ENCODE data around the gene ZFYVE9.

ZFYVE9 gene

GRCh38 chr1:52122384-52122783 lies 19.5 kb upstream of the ZFYVE9 start:
- Histone ChIP-seq H3K9ac (ENCODE audit: low read length in 5 of 5) (no peak overlapping the region), H3K9me3 (ENCODE audit: control insufficient read depth in 5 of 5, low read length in 5 of 5) (no peaks in the 10 kb centered on the region), H3K27ac (ENCODE audit: low read depth, low read length) (no peak overlapping the region), H3K27me3 (ENCODE audit: control insufficient read depth in 5 of 5, insufficient read depth in 4 of 5, low read length in 5 of 5) (peaks cover 0 to 3% (median 0%) of the 10 kb centered on the region in 5 donors), H3K36me3 (ENCODE audit: control insufficient read depth in 5 of 5, insufficient read depth in 5 of 5, low read length in 5 of 5) (no peaks in the 10 kb centered on the region), H3K4me1 (ENCODE audit: control insufficient read depth in 5 of 5, insufficient read depth in 5 of 5, low read length in 5 of 5) (no peaks in the 10 kb centered on the region), H3K4me3 (ENCODE audit: low read depth in 1 of 5, low read length in 5 of 5) (no peak overlapping the region)

GRCh38 chr1:52123622-52124021 lies 18.3 kb upstream of the ZFYVE9 start:
- no peak overlapping the region for H3K9ac ChIP-seq (ENCODE audit: low read length in 5 of 5)
- H3K4me3 ChIP-seq (ENCODE audit: low read depth in 1 of 5, low read length in 5 of 5): no peak overlapping the region
- no peaks in the 10 kb centered on the region for H3K9me3 ChIP-seq (ENCODE audit: control insufficient read depth in 5 of 5, low read length in 5 of 5)
- H3K36me3 ChIP-seq (ENCODE audit: control insufficient read depth in 5 of 5, insufficient read depth in 5 of 5, low read length in 5 of 5): no peaks in the 10 kb centered on the region
- H3K27me3 ChIP-seq (ENCODE audit: control insufficient read depth in 5 of 5, insufficient read depth in 4 of 5, low read length in 5 of 5): peaks cover 0 to 3% (median 0%) of the 10 kb centered on the region in 5 donors
- peaks cover 0 to 4% (median 0%) of the 10 kb centered on the region in 5 donors for H3K4me1 ChIP-seq (ENCODE audit: control insufficient read depth in 5 of 5, insufficient read depth in 5 of 5, low read length in 5 of 5)
- no peak overlapping the region for H3K27ac ChIP-seq (ENCODE audit: low read depth, low read length)

- no peak overlapping the region for H3K27ac ChIP-seq (ENCODE audit: low read depth, low read length)
Measured at GRCh38 chr1:52125736-52126359, 16.0 kb upstream of the ZFYVE9 start.

GRCh38 chr1:52127181-52128180 lies 14.4 kb upstream of the ZFYVE9 start:
- no peaks in the 10 kb centered on the region for H3K36me3 ChIP-seq (ENCODE audit: control insufficient read depth in 5 of 5, insufficient read depth in 5 of 5, low read length in 5 of 5)
- H3K9me3 ChIP-seq (ENCODE audit: control insufficient read depth in 5 of 5, low read length in 5 of 5): no peaks in the 10 kb centered on the region
- no peak overlapping the region for H3K4me3 ChIP-seq (ENCODE audit: low read depth in 1 of 5, low read length in 5 of 5)
- H3K4me1 ChIP-seq (ENCODE audit: control insufficient read depth in 5 of 5, insufficient read depth in 5 of 5, low read length in 5 of 5): peaks cover 0 to 4% (median 0%) of the 10 kb centered on the region in 5 donors
- no peak overlapping the region for H3K9ac ChIP-seq (ENCODE audit: low read length in 5 of 5)
- no peak overlapping the region for H3K27ac ChIP-seq (ENCODE audit: low read depth, low read length)
- H3K27me3 ChIP-seq (ENCODE audit: control insufficient read depth in 5 of 5, insufficient read depth in 4 of 5, low read length in 5 of 5): peaks cover 0 to 3% (median 0%) of the 10 kb centered on the region in 5 donors

More at GRCh38 chr1:52125736-52126359, 16.0 kb upstream of the ZFYVE9 start:
- Histone ChIP-seq H3K27me3 (ENCODE audit: control insufficient read depth in 5 of 5, insufficient read depth in 4 of 5, low read length in 5 of 5) (peaks cover 0 to 3% (median 0%) of the 10 kb centered on the region in 5 donors), H3K4me3 (ENCODE audit: low read depth in 1 of 5, low read length in 5 of 5) (no peak overlapping the region), H3K9me3 (ENCODE audit: control insufficient read depth in 5 of 5, low read length in 5 of 5) (no peaks in the 10 kb centered on the region), H3K36me3 (ENCODE audit: control insufficient read depth in 5 of 5, insufficient read depth in 5 of 5, low read length in 5 of 5) (no peaks in the 10 kb centered on the region), H3K9ac (ENCODE audit: low read length in 5 of 5) (no peak overlapping the region), H3K4me1 (ENCODE audit: control insufficient read depth in 5 of 5, insufficient read depth in 5 of 5, low read length in 5 of 5) (peaks cover 0 to 4% (median 0%) of the 10 kb centered on the region in 5 donors)

GRCh38 chr1:52139817-52140540 lies 1.9 kb upstream of the ZFYVE9 start:
- H3K9ac ChIP-seq (ENCODE audit: low read length in 5 of 5): no peak overlapping the region
- no peak overlapping the region for H3K27ac ChIP-seq (ENCODE audit: low read depth, low read length)

GRCh38 chr1:52140633-52141512 lies 1.0 kb upstream of the ZFYVE9 start:
- Histone ChIP-seq H3K27ac (ENCODE audit: low read depth, low read length) (peak overlapping the region; percentile 93), H3K9me3 (ENCODE audit: control insufficient read depth in 5 of 5, low read length in 5 of 5) (no peaks in the 10 kb centered on the region), H3K4me3 (ENCODE audit: low read depth in 1 of 5, low read length in 5 of 5) (peak overlapping the region in 4 of 5 donors; percentile 81 to 89 (median 86)), H3K36me3 (ENCODE audit: control insufficient read depth in 5 of 5, insufficient read depth in 5 of 5, low read length in 5 of 5) (no peaks in the 10 kb centered on the region), H3K27me3 (ENCODE audit: control insufficient read depth in 5 of 5, insufficient read depth in 4 of 5, low read length in 5 of 5) (no peaks in the 10 kb centered on the region), H3K4me1 (ENCODE audit: control insufficient read depth in 5 of 5, insufficient read depth in 5 of 5, low read length in 5 of 5) (peaks cover 3 to 25% (median 21%) of the 10 kb centered on the region in 5 donors), H3K9ac (ENCODE audit: low read length in 5 of 5) (peak overlapping the region; percentile 75 to 88 (median 87))

More at GRCh38 chr1:52139817-52140540, 1.9 kb upstream of the ZFYVE9 start:
- H3K9me3 ChIP-seq (ENCODE audit: control insufficient read depth in 5 of 5, low read length in 5 of 5): no peaks in the 10 kb centered on the region
- peaks cover 3 to 25% (median 21%) of the 10 kb centered on the region in 5 donors for H3K4me1 ChIP-seq (ENCODE audit: control insufficient read depth in 5 of 5, insufficient read depth in 5 of 5, low read length in 5 of 5)
- no peaks in the 10 kb centered on the region for H3K36me3 ChIP-seq (ENCODE audit: control insufficient read depth in 5 of 5, insufficient read depth in 5 of 5, low read length in 5 of 5)
- H3K27me3 ChIP-seq (ENCODE audit: control insufficient read depth in 5 of 5, insufficient read depth in 4 of 5, low read length in 5 of 5): no peaks in the 10 kb centered on the region
- H3K4me3 ChIP-seq (ENCODE audit: low read depth in 1 of 5, low read length in 5 of 5): no peak overlapping the region

GRCh38 chr1:52142220-52143183 lies 613 bp downstream of the ZFYVE9 start:
- Histone ChIP-seq H3K36me3 (ENCODE audit: control insufficient read depth in 5 of 5, insufficient read depth in 5 of 5, low read length in 5 of 5) (no peaks in the 10 kb centered on the region), H3K9me3 (ENCODE audit: control insufficient read depth in 5 of 5, low read length in 5 of 5) (no peaks in the 10 kb centered on the region), H3K27me3 (ENCODE audit: control insufficient read depth in 5 of 5, insufficient read depth in 4 of 5, low read length in 5 of 5) (no peaks in the 10 kb centered on the region), H3K4me3 (ENCODE audit: low read depth in 1 of 5, low read length in 5 of 5) (peak overlapping the region; percentile 81 to 96 (median 88)), H3K27ac (ENCODE audit: low read depth, low read length) (peak overlapping the region; percentile 87), H3K9ac (ENCODE audit: low read length in 5 of 5) (peak overlapping the region; percentile 86 to 92 (median 91)), H3K4me1 (ENCODE audit: control insufficient read depth in 5 of 5, insufficient read depth in 5 of 5, low read length in 5 of 5) (peaks cover 3 to 25% (median 21%) of the 10 kb centered on the region in 5 donors)

GRCh38 chr1:52145137-52145536 lies 3.2 kb downstream of the ZFYVE9 start:
- no peaks in the 10 kb centered on the region for H3K36me3 ChIP-seq (ENCODE audit: control insufficient read depth in 5 of 5, insufficient read depth in 5 of 5, low read length in 5 of 5)
- no peaks in the 10 kb centered on the region for H3K27me3 ChIP-seq (ENCODE audit: control insufficient read depth in 5 of 5, insufficient read depth in 4 of 5, low read length in 5 of 5)
- H3K9ac ChIP-seq (ENCODE audit: low read length in 5 of 5): no peak overlapping the region
- H3K4me1 ChIP-seq (ENCODE audit: control insufficient read depth in 5 of 5, insufficient read depth in 5 of 5, low read length in 5 of 5): peaks cover 3 to 32% (median 24%) of the 10 kb centered on the region in 5 donors
- no peaks in the 10 kb centered on the region for H3K9me3 ChIP-seq (ENCODE audit: control insufficient read depth in 5 of 5, low read length in 5 of 5)
- H3K4me3 ChIP-seq (ENCODE audit: low read depth in 1 of 5, low read length in 5 of 5): no peak overlapping the region
- H3K27ac ChIP-seq (ENCODE audit: low read depth, low read length): no peak overlapping the region
